Fibroblast of the conjunctiva (primary cell): ENCODE data around the gene PTCH1.

Experiments
- DNase-seq: peaks from one replicate; pipeline ENCODE4 v3.0.0-alpha.2; 2010; ENCODE audit warnings: low read depth

Gene PTCH1

DNA sequence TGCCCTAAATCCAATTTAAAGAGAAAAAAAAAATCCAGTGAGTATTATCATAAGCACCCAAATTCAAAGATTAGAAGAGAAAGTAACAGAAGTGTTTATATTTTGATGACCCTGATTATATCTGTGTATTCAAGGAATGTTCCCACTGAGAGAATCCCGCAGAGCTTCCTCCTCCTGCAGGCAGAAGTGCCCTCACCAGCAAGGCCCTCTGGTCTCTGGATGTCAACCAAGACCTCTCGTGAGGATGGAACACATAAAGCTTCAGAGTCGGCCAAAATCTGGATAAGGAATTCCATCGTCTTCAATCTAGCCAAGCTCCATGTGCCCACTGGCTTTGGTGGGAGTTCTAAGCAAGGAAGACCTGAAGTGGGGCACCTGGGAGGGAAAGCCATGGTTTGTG, 18.1 kb downstream of the PTCH1 start:
- DNase-seq: no peak

DNA sequence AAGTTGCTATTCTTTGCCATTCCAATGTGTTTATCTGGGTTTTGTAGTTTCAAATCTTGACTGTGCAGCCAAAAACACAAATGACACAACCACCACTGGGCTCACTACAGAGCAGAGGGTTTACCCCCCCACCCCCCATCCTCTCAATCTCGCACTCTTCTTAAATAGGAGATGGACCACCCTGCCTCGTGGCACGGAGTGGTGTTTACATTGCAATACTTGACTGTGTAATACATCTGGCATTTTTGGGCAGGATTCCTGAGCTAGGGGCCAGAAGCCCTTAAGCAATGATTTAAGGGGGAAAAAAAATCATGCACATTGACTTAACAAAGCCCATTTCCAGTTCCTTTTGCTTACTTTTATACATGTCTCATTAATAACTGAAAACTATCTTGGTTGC, 19.0 kb downstream of the PTCH1 start:
- DNase-seq: peak; percentile 70

DNA sequence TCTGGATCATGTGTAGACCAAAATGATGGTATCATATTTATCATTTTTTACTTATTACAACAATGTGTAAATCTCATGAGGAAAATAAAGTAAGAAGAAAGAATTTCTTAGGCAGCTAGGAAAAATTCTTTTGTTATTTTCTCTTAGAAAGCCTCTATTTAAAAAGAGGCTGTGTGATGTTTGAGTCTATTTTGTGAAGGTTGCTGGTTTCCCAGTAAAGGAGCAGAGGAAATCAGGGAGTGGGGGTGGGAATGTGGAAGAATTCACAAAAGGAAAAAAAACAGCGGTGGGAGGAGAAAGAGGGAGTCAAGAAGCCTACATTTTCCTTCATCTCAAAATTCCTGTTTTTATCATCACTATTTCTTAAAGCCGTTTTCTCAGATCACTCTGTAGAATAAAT, 20.1 kb downstream of the PTCH1 start:
- no peak for DNase-seq

DNA sequence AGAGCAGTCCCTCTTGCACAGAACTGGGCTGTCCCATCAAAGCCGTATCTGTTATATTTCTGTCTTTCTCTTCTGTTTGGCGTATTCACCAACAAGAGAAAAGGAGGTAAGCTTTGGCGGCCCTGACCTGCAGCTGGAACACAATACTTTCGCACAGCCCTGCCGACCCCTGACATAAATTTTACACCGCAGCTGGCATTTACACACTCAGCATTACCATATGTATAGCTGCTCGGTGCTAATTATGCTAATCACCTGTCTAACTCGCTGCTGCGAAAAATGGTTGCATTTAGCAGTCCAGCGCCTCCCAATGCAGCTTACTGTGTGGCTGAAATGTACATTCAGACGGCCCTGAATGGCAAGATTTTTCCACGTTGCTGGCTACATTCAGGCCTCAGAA, 20.8 kb downstream of the PTCH1 start:
- DNase-seq: no peak

DNA sequence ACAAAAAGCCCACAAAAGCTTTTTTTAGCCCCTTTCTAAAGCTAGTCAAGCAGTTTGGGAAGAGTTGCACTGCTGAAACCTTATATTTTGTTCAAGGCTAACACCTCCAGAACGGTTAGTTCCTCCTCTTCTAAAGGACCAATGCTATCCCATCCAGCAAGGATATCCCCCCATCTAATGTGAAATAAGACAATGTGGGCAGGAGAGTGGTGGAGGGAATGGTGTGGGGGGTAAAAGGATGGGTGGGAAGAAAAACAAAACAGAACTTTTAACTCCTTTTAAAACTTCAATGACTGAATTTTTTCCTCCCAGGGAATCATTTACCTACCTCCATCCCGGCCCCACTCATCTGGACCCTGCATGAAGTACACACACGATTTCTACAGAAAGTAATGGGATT, 21.2 kb downstream of the PTCH1 start:
- DNase-seq: no peak

DNA sequence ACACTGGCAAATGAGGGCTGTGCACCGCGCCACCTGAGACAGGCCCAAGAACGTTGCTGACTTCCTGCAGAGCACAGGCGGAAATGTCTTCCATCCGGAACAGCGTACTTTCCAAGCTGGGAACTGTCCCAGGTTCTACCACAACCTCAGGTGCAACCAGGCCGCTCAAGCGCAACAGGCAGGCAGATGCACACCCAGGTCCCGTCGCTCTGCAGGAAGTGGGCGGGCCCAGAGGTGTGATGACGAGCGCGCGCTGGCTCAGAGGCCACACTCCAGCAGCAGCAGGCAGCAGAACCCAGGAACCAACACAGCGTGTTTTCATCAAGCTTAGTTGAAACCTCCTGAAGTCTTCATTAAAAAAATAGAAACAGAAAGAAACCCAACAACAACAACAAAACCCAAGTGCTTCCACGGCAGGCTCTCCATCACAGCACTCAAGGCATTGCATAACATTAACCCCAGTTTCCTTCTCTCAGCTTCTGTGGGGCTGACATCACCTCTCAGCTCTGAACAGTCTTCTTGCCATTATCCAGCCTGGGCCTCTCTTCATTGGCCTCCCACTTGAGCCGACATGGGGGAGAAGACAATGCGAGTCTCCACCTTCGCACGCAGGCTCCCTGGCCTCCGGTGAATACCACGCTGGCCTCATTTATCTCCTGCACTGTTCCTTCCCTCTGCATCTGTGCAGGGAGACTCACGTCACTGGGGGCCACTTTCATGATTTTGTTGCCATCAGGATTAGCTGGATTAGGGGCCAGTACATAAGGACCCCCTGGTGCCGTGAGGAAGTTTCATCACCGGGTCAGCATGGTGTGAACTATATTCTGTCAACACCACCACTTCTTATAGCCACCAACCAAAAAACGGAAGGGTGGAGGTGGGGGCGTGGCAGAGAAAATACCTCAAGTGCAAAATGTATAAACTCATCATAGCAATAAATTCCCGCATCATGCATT, 22.1 kb downstream of the PTCH1 start:
- DNase-seq: no peak

DNA sequence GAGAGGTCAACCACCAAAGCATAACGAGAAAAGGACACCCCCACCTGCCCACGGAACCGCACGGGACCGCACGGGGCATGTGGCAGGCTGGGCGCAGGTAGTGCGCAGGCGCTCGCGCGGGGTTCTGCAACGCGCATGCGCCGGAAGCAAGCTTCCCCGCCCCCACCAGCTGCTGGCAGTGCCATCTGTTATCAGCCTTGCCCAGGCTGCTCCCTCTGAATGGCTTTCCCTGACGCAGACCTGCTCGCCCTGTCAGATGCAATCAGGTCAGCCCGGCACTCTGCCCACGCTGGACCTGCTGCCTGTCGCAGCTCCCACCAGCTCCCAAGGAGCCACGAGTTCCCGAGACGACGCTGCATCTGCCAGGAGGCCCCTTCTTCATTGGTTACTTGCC, 22.8 kb downstream of the PTCH1 start:
- no peak for DNase-seq

DNA sequence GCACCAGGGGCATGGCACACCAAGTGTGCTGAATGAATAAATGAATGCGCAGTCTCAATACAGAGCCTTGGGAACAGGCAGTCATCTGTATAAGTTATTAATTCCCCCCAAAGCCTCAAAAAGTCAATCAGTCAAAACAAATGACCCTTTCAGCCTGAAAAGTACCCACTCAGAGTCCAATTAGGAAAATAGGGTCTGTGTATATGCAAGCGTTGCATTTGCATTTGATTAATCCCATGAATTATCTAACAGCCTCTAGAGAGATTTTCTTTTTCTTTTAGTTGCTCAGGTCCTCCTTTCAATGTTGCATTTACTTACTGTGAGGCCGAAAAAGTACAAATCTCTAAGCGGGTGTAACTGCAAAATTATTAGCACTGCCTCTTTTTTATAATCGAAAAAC, 23.4 kb downstream of the PTCH1 start:
- no peak for DNase-seq

DNA sequence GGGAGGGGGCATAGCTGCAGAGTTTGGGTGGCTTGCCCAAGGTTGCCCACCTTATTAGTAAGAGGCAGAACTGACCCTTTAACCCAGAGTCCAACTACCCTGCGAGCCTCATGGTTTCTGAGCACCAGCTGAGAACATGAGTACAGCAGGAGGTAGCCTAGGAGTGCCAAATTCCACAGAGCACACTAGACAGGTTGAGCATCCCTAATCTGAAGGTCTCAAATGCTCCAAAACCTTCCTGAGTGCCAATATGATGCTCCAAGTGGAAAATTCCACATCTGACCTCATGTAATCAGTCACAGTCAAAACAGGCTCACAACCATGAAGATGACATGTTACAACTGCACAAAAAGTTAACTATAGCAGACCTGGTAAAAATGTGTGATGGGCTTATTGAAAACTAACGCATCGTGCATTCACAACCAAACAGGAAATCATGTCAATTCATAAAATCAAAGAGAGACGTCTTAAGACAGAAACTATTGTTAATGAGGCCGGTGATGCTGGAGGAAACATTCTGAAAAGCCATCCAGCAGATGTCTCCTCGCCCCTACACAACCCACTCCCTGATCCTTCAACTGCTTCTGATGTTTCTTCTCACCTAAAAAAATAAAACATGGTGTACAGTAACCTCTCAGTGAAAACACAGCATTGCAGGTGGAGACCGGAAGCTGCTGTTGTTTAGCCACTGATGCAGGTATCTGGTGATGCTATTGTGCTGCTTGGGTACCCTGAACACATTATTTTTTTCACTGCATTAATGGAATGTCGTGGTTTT, 25.0 kb downstream of the PTCH1 start:
- DNase-seq: no peak

DNA sequence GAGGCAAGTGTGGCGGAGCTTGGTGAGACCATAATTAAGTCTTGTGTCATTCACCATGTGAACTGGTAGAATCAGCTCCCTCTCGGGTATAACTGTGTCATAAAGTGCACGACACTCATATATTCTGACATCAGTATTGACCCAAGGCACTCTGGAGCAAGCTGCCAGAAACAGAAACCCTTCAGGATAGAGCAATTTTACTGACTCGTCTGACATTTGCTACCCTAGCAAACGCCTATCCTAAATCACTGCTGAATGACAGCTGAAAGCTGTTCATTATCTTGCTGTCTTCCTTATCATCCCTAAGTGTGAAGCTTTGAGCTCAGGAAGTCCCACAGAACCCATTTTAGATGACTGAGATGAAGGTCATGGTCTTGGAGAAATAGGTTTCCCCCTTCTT, 27.8 kb downstream of the PTCH1 start:
- DNase-seq: no peak

DNA sequence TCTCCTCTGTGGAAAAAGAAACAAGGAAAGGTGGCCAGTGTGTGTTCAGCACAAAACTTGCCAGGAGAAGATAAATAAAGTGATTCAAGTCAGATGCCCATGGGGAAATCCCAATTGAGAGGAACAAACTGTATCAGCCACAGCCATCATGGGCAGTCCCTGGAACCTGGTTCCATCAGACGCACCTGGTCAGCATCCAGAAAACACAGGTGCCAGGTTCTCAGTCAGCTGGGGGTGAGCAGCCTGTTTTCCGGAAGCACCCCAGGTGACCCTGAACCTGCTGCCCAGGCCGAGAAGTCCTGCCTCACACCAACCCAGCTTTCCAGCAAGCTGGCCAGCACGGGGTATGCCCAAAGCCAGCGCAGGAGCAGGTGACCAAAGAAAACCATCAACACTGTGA, 30.5 kb downstream of the PTCH1 start:
- DNase-seq: no peak

DNA sequence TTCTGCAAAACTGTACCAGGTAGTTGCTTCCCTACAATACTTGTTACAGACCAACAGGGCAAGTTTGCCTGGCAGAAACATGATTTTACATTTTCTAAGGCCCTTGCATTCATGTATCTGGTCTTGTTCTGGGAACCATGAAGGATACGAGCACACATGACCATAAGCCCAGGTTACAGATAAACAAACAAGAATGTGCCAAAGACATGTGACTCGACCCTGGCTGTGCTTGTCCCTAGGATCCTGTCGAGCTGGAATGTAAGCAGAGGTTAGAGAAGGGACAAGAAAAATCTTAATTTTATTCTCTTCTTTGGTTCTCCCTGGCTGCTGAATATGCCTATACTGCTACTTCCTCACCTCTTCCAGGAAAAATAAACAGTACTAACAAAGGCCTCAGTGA, 32.5 kb downstream of the PTCH1 start:
- DNase-seq: no peak

DNA sequence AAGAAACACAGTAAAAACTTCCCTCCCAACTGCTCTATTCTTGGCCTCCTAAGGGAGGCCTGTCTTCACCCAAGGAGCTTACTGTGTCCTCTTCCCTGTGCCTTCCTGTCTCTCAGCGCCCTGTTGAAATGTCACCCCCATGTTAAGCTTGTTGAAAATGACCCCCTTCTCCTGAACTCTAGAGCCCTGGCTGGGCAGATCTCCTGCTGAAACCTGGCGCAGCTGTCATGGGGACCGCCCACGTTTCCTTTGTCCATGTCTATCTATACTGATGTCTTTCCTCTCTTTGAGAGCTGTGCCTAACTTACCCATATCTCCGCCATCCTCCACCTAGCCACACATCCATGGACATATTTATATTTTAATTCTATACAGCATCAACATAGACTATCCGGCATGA, 33.3 kb downstream of the PTCH1 start:
- DNase-seq: no peak

DNA sequence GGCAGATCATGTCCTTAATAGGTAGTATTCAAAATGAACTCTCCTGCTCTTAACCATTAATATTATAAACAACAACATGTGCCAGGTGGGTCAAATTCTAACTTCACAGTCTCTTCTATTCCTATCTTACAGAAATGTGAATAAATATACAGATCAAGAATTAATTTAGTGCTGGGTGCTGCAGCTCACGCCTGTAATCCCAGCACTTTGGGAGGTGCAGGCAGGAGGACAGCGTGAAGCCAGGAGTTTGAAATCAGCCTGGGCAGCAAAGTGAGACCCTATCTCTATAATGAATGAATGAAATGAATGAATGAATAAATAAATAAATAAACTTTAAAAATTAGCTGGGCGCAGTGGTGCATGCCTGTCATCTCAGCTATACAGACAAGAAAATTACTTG, 34.1 kb downstream of the PTCH1 start:
- no peak for DNase-seq

DNA sequence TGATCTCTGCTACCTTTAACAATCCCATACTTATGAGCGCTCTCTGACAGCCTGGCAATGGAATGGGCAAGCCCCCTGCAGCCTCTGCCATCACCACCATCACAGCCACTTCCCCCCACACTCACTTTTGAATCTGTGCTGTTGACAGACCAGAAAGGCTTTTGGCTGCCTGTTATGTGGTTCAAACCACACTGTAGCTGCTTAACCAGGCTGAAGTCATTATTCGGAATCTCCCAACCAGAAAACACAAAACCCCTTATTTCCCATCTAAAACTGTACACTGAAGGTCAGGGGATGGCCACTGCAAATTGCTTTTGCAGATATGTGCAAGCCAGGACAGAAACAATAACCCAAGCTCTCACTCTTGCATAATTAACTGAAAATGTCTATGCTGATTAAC, 35.8 kb downstream of the PTCH1 start:
- DNase-seq: no peak

DNA sequence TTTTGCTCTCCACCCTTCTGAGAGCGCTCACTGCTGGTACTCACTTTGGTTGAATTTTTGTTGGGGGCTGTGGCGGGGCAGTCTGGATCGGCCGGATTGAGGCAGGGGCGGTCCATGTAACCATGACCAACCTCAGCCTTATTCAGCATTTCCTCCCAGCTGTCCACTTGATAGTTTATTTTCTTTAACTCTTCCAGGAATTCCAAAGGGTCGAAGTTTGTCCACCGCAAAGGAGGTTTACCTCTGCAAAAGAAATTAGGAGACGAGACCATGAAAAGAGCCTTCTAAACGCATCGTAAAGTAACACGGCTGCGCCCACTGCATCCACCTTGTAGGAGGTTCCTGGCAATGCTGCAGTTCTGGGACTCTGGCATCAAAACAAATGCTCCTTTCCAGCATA, 36.4 kb downstream of the PTCH1 start:
- no peak for DNase-seq

DNA sequence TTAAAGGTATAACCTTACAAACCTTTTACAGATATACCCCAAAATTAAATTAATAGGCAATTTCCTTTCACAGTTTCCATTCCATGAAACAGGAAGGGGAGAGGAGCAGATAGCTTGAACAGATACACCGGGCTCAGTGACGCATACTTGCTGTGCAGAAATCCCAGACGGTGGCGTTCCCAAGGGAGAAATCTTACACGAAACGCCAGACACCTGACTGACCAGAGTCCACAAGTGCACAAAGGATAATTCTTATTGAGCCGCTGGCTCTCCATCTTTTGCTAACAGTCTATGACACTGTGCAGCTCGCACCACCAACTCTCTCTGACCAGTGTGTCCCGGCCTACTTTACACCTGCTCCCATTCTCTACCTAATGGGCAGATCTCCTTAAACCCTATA, 37.4 kb downstream of the PTCH1 start:
- no peak for DNase-seq

DNA sequence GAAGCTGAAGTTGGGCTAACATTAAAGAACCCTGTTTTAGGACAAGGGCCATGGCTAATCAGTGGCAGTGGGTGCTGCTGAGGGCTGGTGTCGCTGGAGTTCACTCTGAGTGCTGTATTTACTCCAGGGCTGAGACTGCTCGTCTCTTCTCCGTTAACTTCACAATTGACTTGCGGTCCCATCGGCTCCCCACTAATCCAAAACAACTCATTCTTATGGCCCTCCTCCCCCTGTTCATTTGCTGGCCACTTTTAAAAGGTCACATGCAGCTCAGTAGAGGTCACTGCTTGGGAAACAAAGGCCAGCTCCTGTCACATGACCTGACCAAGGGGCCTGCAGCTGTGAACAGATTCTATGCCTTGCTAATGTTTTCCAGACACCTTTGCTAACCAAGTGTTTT, 38.4 kb downstream of the PTCH1 start:
- DNase-seq: no peak

DNA sequence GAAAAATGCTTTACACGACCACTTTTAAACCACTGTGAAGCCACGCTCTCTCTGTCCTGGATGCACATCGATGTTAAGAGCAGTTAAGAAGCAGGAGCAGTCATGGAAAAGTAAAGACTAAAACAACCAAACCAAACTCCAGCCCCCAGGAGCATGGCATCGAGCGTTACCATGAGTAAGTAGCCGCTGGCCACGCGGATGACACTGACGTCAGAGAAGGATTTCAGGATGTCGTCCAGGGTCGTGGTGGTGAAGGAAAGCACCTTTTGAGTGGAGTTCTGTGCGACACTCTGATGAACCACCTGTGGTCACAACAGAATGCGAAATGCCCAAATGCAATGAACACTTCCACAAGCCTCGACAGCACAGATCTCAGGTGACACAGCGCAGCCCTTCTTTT, 38.9 kb downstream of the PTCH1 start:
- DNase-seq: no peak

DNA sequence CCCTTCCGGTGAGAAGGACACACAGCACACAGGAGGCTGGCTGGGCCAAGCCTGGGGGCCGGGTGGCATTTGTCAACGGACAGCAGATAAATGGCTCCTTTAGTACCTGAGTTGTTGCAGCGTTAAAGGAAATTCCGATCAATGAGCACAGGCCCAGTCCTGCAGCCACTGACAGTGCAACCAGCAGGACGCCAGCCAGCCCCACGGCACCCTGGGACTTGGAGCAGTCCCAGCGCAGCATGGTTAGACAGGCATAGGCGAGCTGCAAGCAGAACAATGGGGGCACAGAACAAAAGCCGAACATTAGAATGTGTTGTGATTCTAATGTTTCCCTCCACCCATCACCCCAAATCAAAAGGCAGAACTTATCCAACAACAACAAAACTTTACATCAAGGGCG, 39.3 kb downstream of the PTCH1 start:
- no peak for DNase-seq

DNA sequence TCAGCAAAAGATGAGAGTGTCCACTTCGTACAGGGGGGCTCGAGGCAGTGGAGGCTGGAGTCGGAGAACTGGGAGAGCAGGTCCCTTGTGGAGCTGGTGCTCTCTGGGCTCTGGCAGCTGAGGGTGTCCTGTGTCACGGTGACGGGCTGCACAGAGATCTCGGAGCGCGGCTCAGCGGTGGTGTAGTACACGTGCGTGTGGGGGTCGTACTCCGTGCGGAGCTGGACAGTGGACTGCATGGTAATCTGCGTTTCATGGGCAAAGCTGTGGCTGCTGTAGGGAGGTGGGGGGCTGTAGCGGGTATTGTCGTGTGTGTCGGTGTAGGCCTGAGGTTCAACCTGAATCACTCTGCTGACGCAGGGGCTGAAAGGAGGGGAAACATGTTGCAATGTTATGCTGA, 48.0 kb downstream of the PTCH1 start:
- no peak for DNase-seq

DNA sequence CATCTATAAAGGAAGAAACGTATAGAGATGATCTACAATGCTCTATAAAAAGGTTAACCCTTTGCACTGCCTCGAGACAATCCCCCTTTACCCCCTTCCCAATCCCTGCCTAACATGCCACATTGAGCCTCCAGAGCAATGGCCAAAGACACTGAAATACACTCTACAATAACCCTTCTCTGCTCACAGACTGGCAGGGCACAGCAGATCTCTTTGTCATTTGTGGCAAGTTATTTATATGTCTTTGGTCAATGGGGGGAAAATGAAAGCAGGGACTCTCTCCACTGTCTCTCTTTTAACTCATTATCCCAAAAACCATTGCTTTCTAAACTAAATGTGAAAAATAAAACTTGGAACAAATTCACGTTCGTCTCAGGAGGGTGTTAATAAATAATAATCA, 51.7 kb downstream of the PTCH1 start:
- no peak for DNase-seq
